Esophagus muscularis mucosa (tissue), 2 donors: ENCODE measurements around the gene POSTN.

Experiments used
- POLR2A ChIP-seq: fragments of 450-650 bp; IDR thresholded peaks from one replicate; pipeline ENCODE4 v1.6.1; 2017; ENCODE audit warnings: antibody characterized with exemption, moderate library complexity, mild to moderate bottlenecking, low read depth
- POLR2AphosphoS5 ChIP-seq, 2 donors: sonication (generic); formaldehyde crosslinking; IDR thresholded peaks; one replicate each; pipeline ENCODE4 v1.6.1; 2017; ENCODE audit warnings: antibody characterized with exemption in 2 of 2

DNA sequence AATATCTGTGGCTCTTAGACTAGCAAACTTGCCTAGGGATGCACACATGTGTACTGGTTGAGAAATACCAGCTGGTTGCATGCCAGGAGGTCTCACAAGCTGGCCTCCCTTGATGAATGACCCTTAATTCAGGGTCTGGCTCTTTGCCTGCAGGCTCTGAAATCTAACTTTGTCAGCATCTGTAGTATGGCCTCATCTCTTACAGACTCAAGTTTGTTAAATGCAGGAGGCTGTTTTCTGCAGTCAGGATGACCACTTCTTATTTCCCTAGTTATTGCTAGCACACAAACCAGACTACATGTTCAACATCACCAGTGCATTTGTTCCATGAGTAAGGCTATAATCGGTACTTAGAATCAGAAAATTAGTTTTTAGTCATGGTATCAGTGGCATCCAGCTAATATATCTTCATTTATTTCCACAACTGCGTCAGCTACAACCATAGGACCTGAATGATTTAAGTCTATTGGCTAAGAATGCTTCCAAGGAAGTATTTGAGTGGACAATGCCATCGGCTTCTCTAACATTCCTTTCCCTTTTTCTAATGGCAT, 23.3 kb upstream of the POSTN start:
- no peak for TF ChIP-seq POLR2A
- TF ChIP-seq POLR2AphosphoS5 (IDR thresholded peaks at IDR 0.05) = no peak
